GM18868 (cell line): Measurements from ENCODE around the gene VPREB3.

Experiments
- ATAC-seq: cut with Tn5 transposase; IDR thresholded peaks from one replicate; pipeline ENCODE4 v1.9.1; 2021; ENCODE audit warnings: mild to moderate bottlenecking, moderate library complexity; ENCODE audit not compliant: unreplicated experiment

Gene VPREB3, protein sequence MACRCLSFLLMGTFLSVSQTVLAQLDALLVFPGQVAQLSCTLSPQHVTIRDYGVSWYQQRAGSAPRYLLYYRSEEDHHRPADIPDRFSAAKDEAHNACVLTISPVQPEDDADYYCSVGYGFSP

DNA sequence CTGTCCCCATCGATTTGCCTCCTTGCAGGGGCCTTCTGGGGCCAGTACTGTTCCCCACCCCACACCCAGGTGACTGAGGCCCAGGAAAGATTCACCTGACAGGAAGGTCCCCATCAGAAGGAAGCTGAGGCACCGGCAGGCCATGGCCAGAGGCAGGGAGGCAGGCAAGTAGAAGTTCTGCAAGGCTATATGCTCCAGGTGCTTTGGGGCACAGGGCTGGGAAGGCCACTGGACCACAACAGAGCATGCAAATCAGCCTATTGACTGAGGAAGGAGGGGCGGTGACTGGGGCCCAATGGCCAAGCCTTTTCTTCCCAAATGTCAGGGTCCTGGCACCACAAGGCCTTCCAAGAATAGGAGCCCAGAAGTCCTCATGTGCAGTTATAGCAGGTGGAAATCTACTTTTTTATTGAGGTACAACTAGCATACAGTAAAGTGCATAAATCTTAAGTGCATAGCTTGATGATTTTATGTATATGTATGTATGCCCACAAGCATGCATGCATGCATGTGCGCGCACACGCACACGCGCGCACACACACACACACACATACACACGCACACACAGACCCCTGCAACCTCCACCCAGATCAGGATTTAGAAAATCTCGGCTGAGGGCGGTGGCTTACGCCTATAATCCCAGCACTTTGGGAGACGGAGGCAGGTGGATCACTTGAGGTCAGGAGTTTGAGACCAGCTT lies at the start of gene VPREB3:
VPREB3 (minus strand) TSS at position 206 of the 700 bp plus-strand sequence; CDS start at position 144, 62 bp downstream.
- no peak for ATAC-seq

DNA sequence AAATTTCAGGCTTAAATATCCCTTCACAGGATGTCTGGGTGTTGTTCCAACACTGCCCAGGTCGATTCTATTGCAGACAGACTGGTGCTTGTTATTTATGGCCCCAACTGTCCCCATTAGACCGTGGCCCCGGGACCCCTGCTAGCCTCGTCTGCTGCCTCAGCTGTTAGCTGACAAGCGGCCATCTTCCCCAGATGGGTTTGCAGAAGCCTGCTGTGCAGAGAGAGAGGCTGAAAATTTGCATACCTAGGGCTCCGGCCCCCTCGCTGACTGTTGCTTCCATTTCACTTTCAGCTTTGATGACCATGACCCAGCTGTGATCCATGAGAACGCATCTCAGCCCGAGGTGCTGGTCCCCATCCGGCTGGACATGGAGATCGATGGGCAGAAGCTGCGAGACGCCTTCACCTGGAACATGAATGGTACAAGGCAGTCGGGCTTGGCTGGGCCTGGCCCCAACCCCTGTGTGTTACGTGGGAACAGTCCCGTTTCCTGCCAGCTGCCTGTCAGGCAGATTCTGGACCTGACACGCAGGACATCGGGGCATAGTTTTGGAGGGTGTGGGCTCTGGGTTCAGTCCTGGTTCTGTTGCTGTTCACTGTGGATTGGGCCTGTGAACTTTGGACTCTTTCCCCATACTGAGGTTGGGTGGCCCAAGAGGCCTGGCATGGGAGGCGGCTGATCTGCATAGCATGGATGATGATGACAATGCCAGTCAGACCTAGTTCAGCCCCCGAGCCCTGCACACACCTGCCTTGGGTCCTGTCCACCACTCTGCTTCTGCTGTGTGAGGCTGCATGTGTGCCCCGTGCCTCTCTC lies 49.0 kb upstream of the VPREB3 start:
- no peak for ATAC-seq

DNA sequence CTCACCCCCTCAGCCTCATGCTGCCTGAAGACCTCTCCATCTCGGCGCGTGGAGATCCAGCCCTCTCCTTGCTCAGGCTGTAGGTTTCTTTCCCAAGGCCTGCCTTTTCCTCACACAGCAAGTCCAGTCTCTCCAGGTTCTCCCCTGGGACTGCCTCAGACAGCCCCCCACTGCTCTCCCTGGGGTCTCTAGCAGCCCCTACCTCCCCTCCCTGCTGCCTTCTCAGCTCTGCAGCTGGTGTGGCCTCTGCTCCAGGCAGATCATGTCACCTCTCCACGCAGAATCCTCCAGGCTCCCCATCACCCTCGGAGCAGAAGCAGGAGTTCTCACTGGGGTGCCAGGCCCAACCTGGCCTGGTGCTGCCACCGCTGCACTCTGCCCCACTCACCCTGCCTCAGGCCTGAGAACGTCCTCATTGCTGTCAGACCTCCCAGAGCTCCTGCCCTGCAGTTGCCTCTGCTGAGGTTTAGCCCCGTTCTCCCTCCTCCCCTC lies 47.7 kb upstream of the VPREB3 start:
- no peak for ATAC-seq

DNA sequence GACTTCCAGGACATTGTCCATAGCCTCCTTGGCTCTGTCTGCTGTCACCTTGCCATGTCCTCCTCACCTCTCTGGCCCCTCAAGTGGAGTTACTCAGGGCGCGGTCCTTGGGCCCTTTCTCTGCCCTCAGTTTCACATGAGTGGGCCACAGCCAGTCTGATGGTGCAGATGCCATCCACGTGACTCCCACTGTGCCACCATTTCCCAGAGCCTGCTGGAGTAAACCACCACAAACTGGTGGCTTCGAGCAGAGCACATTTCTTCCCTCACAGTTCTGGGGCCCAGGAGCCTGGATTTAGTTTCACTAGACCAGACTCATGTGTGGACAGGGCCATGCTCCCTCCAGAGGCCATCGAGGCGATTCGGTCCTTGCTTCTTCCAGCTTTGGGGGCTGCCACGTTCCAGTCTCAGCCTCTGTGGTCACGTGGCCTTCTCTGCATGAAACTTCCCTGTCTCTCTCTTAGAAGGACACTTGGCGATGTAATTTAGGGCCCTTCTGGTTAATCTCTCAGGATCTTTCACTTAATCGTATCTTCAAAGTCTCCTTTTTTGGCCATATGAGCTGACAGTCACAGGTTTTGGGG lies 47.1 kb upstream of the VPREB3 start:
- no peak for ATAC-seq

DNA sequence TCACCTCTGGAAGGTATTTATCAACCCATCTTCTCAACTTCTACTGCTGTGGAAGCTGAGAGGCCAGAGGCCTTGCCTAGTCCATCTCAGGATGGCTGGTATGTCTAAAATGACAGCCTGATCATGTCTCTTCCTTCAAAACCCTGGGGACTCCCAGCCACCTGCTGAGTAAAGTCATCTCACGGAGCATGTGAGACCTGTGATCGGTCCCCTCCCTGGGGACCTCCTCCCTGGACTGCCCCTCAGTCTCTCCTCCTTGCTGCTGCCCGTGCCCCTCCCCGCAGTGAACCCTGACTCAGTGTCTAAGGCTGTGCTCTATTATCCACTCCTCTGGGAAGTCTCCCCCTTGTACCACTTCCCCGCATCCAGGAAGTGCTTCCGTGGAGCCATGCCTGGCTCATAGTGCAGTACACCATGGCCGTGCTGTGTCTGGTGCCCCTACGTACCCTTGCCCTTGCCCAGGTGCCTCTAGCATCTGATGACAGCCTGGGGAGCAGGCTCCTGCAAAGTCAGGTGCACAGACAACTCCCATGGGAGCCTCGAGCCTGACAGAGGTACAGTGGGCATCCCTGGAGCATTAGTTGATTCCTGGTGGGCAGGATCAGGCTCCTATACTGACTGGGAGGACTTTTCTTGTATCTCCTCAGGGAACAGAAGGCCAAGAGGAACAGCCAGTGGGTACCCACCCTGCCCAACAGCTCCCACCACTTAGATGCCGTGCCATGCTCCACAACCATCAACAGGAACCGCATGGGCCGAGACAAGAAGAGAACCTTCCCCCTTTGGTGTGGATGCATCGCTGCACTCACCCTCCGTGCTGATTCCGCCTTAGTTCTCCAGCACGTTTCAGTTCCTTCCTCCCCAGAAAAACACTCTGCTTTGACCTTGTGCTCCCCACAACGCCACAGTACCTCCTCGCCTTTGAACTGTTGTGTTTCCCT lies 46.3 kb upstream of the VPREB3 start:
- ATAC-seq, result peak; percentile 70

DNA sequence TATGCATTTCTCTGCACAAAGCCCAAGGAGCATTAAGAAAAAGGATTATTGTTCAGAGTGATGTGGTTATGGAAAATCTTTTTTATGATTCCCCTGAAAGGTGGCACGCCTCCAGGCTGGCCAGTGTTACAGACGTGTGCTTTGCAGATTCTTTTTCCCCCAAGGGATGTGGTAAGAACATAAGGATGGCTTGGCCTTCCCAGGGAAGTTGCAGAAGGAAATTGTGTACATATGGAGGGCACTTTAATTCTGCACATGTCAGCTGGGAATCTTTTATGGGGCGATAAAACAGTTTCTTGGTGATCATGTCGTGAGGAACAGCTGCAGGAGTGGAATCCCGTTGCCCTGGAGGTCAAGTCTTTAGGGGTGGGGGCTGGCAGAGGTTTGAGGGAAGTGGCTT lies 42.2 kb upstream of the VPREB3 start:
- no peak for ATAC-seq

DNA sequence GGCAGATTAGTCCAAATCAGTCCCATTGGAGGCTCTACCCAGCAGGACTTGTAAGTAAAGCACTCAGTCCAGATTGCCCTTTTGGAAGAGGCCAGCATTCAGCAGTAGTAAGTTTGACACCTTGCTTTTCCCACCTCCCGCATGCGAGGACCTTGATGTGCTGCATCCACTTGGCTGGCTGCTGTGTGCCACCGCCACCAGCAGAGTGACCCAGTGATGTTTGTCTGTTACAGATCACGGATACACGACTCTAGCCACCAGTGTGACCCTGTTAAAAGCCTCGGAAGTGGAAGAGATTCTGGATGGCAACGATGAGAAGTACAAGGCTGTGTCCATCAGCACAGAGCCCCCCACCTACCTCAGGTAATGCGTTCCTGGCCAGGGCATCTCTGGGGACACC lies 39.1 kb upstream of the VPREB3 start:
- ATAC-seq, result no peak

DNA sequence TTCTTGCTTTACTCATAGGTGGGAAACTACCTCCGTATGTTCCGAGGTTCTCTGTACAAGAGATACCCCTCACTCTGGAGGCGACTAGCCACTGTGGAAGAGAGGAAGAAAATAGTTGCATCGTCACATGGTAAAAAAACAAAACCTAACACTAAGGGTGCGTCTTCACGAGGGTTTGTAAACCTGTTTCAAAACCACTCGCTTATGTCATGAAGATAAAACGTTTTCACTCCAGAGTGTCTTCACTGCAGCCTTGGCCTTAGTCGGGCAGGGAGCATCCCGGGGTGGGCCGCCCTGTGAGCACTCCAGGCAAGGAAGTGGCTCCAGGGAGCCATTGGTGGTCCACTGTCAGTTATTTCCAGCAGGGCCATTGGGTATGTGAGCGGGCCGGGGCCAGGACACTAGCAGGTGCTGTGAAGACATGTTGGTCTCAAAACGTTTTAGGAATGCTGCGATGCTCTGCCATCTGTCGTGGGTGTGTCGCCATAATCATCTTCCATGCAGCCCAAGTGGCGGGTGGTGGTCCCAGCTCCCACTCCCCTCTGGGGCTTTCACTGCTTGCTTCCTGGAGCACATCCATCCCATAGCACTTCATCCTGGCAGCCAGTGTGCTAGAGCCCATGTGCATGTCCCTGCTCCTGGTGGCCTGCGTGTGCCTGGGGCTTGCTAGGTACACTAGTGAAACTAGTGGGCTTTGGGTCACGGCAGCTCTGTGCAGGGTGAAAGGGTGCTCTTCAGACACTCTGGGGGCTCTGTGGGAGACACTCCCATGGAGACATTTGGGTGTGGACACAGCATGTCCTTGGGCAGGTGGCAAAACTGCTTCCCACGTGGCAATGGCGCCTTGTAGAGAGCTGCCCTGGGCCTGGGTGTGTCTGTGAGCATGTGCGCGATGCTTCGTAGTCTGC lies 37.8 kb upstream of the VPREB3 start:
- no peak for ATAC-seq

DNA sequence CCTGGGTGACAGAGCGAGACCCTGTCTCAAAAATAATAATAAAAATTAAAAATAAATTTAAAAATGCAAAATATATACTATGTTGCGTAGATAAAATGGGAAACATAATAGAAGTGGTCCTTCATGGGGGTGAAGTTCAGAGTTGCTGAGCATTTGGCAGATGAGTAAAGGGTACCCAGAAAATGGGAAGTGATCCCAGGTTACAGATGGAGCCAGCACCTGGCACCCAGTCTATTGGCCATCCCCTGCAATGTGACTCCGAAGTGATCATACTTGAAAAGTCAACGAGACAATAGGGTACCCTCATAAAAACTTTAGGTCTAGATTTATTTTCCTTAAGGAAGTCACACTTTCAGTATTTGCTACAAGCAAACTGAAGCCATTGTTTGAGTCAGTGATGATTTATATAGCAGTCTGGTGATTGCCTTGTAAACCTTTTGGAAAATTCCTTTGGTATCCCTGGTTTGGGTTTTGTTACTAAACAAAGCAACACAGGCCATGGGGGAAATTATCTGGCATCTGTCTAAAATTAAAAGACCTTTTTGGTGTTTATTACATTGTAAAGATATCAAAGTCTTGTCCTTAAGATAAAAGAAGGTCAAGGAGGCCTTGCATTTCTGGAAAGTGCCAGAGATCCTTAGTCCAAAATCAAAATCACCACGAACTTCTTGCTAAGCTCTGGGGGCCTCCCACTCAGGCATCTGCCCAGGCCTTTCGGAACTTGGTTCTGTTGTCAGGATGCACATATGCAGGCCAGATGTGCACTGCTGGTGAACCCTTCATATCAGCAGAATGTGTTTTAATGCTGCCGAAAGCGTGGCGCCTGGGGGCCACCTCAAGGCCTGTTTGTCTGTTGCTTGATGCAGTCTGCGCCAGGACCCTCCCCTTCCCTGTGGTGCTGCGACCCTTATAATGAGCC lies 36.9 kb upstream of the VPREB3 start:
- ATAC-seq, result no peak

DNA sequence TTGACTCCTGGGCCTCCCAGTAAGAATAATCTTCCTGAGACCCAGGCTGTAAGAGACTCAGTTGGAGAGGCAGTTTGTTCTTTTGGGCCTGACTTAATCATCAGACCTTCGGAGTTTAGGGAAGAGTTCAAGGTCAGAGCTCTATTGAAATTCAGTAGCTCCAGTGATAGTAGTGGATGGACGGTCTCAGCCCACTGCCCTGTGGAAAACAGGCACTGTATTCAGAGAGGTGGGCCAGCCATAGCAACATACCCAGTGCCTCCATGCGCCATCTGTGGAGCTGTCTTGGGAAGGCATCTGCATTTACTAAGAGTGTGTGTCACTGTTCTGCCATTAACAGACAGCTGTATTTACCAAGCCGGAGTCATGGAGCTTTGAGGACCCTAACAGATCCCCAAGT lies 35.4 kb upstream of the VPREB3 start:
- no peak for ATAC-seq

DNA sequence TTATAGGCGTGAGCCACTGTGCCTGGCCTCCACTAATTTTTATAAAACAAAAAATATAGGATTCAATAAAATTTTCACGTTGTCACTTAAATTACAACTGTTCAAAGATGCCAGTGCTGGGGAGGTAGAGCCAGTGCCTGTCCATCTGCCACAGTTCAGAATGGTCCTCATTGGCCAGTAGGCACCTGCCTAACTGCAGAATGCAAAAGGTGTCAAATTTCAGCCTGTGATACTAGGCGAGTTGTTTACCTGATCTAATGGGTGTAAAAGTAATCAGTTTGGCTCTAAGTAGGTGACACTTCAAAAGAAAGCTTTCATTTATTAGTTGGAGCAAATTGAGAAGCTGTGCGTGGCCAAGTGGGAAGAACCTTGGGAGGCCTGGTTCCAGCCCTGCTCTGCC lies 34.9 kb upstream of the VPREB3 start:
- no peak for ATAC-seq

DNA sequence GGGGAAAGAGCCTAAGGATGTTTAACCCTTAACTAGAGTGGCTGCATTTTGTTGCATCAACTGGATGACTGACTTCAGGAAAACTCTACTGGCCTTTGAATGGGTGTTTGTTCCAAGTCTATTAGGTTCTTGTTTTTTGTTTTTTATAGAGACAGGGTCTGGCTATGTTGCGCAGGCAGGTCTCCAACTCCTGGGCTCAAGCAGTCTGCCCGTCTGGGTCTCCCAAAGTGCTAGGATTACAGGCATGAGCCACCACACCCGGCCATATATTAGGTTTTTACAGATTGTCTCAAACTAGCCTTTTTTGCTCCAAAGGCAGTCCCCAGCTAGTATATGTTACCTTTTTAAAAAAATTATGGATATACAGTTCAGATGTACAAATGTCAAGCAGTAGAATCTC lies 33.7 kb upstream of the VPREB3 start:
- no peak for ATAC-seq

DNA sequence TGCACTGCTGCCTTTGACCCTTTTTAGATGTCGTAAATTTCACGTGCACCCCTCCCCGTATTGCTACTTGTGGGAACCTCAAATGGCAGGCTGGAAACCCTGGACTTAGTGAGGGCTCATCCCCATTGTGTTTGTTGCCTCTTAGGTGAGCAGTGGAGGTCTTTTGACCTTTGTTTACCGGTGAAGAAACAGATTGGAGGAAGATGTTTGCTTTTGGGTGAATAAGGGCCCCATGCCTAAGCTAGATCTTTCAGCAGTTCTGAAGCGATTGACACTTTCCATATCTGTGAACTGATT lies 33.3 kb upstream of the VPREB3 start:
- ATAC-seq, result peak; percentile 17

DNA sequence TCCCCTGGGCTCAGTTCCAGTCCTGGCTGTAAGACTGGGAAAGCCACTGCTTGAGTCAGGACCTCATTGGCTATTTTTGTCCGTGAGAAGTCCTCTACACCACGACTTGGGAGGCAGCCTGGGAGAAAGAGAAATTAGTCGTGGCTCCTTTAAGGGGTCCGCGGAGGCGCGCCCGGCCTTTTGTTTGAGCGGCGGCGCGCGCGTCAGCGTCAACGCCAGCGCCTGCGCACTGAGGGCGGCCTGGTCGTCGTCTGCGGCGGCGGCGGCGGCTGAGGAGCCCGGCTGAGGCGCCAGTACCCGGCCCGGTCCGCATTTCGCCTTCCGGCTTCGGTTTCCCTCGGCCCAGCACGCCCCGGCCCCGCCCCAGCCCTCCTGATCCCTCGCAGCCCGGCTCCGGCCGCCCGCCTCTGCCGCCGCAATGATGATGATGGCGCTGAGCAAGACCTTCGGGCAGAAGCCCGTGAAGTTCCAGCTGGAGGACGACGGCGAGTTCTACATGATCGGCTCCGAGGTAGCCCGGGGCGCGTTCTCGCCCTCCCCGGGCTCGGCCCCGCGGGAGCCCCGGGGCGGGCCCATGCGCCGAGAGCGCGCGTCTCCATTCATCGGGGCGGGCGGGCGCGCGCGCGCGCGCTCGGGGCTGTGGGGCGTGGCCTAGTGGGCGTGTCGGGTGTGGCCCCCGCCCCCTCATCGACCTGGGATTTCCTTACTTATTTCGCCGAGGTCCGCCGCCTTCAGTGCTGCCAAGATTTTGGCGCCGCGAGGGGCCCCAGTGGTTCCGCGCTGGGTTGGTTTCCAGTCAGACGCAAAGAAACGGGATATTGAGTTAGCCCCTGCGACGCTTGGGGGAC lies 32.8 kb upstream of the VPREB3 start, which contains the start of gene SMARCB1:
SMARCB1 (plus strand) TSS at position 215 of the 848 bp plus-strand sequence; CDS start at position 419, 204 bp downstream.
- ATAC-seq, result peak; percentile 75

DNA sequence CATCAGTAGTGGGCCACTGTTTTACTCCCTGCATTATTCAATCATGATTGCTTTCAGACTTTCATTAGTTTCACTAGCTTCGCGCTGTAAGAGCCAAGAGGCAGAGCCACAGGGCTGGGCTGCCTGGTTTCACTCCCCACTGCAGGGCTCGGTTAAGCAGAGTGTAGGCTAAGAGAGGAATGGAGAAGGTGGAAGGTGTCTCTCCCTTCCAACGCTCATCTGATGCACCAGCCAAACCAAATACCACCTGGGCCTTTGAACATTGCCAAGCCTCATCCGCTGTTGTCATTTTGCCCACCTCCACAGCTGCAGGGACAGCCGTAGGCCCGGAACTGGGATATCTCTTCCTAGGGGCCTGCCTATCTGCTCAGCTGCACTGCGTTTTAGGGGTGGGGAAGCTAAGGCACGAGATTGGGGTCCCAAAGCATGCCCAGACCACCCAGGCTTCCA lies 32.1 kb upstream of the VPREB3 start:
- ATAC-seq, result no peak

DNA sequence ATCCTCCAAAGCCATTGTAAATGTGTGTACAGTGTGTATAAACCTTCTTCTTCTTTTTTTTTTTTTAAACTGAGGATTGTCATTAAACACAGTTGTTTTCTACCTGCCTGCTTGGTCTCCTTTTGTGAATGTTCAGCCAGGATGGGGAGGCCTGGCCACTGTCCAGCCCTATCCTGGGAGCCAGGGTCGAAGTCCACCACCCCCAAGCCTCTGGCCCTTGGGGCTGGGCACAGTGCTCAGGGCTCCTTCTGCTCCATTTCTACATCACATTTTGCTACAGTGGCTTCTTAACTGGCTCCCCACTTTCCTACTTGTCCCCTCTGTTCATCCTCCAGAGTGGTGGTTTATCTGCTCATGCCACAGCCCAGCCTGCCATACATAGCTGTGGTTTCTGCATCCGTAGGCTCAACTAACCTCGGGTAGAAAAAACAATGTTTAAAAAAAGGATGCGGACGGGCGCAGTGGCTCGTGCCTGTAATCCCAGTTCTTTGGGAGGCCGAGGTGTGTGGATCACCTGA lies 30.0 kb upstream of the VPREB3 start:
- ATAC-seq, result no peak
